ENCODE measurements around the gene AK4.

DNA sequence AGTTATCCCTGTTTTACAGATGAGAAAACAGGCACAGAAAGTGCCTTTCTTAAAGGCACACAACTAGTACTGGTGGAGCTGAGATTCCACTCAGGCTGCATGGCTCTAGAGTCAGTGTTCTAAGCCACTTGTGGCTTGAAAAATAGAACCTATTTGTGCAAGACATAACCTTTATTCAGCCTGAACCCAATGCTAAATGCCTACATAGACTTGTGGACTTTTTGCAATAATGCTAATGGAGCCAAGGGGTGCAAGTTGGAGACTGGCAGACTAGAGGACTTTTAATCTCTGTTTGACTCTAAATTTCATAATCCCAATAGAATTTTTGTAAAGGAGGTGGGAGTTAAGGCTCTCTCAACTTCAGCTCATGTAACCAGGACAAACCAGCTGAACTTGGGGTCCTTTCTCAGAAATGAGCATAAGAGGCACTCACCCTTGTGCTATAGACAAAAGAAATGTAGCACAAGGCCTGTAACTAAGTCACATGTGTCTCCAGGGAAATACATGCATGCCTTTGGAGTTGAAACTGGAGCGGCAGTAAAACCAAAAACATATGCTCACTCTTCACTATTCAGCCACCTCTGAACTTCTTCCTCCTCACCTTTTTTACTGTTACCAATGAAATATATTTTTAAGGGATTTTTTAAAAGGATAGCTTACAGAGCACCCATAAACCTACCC, 43.0 kb upstream of the AK4 start:
- no peak for TF ChIP-seq CTCF (IDR thresholded peaks at IDR 0.05; ENCODE audit: poor library complexity)
- no peak for TF ChIP-seq EZH2 (IDR thresholded peaks at IDR 0.05; ENCODE audit: borderline replicate concordance)
